ENCODE results near the gene CLPTM1L.
A peak's percentile ranks its signal among the peaks of the same experiment; 100 is the strongest.

CLPTM1L gene

GRCh38 chr5:1315709-1316587 lies 29.0 kb downstream of the CLPTM1L start:
- H3K4me3 ChIP-seq (ENCODE audit: low read depth, low read length), result no peak overlapping the region

- H3K4me3 ChIP-seq (ENCODE audit: low read depth, low read length), result no peak overlapping the region
These were observed 29.7 kb downstream of the CLPTM1L start for GRCh38 chr5:1315018-1315708.

- H3K4me3 ChIP-seq (ENCODE audit: low read depth, low read length), result no peak overlapping the region
These were observed 30.3 kb downstream of the CLPTM1L start for GRCh38 chr5:1314564-1314982.

GRCh38 chr5:1312993-1313833 lies 31.7 kb downstream of the CLPTM1L start:
- no peak overlapping the region for H3K4me3 ChIP-seq (ENCODE audit: low read depth, low read length)

- H3K4me3 ChIP-seq (ENCODE audit: low read depth, low read length), result no peak overlapping the region
These were observed 32.7 kb downstream of the CLPTM1L start for GRCh38 chr5:1312206-1312605.

- H3K4me3 ChIP-seq (ENCODE audit: low read depth, low read length), result no peak overlapping the region
These were observed 33.4 kb downstream of the CLPTM1L start for GRCh38 chr5:1311439-1312055.

- H3K4me3 ChIP-seq (ENCODE audit: low read depth, low read length), result no peak overlapping the region
These were observed 34.8 kb downstream of the CLPTM1L start for GRCh38 chr5:1310118-1310517.

GRCh38 chr5:1304033-1304432 lies 40.9 kb downstream of the CLPTM1L start:
- H3K4me3 ChIP-seq (ENCODE audit: low read depth, low read length), result no peak overlapping the region

- H3K4me3 ChIP-seq (ENCODE audit: low read depth, low read length), result no peak overlapping the region
These were observed 42.6 kb downstream of the CLPTM1L start for GRCh38 chr5:1302258-1302657.

- no peak overlapping the region for H3K4me3 ChIP-seq (ENCODE audit: low read depth, low read length)
These were observed 44.3 kb downstream of the CLPTM1L start for GRCh38 chr5:1300581-1301083.

- no peak overlapping the region for H3K4me3 ChIP-seq (ENCODE audit: low read depth, low read length)
These were observed 44.9 kb downstream of the CLPTM1L start for GRCh38 chr5:1299961-1300360.

- H3K4me3 ChIP-seq (ENCODE audit: low read depth, low read length), result no peak overlapping the region
These were observed 45.4 kb downstream of the CLPTM1L start for GRCh38 chr5:1299511-1299850.

GRCh38 chr5:1298723-1299510 lies 46.0 kb downstream of the CLPTM1L start:
- H3K4me3 ChIP-seq (ENCODE audit: low read depth, low read length), result no peak overlapping the region

- H3K4me3 ChIP-seq (ENCODE audit: low read depth, low read length), result no peak overlapping the region
These were observed 46.8 kb downstream of the CLPTM1L start for GRCh38 chr5:1298067-1298551.

GRCh38 chr5:1297243-1297642 lies 47.7 kb downstream of the CLPTM1L start:
- no peak overlapping the region for H3K4me3 ChIP-seq (ENCODE audit: low read depth, low read length)

GRCh38 chr5:1295650-1296037 lies 49.3 kb downstream of the CLPTM1L start:
- peak overlapping the region; percentile 47 for H3K4me3 ChIP-seq (ENCODE audit: low read depth, low read length)

GRCh38 chr5:1294835-1295649 lies 49.9 kb downstream of the CLPTM1L start, which contains the start of gene TERT:
TERT (minus strand) TSS chr5:1295068; CDS start chr5:1294989, 79 bp downstream.
- H3K4me3 ChIP-seq (ENCODE audit: low read depth, low read length), result peak within 1 kb of the TSS; percentile 55

GRCh38 chr5:1294206-1294834 lies 50.6 kb downstream of the CLPTM1L start:
- H3K4me3 ChIP-seq (ENCODE audit: low read depth, low read length), result peak overlapping the region; percentile 55

Measured in iPS-11a (cell line).